ENCODE data around the gene PCDHGC4.

DNA sequence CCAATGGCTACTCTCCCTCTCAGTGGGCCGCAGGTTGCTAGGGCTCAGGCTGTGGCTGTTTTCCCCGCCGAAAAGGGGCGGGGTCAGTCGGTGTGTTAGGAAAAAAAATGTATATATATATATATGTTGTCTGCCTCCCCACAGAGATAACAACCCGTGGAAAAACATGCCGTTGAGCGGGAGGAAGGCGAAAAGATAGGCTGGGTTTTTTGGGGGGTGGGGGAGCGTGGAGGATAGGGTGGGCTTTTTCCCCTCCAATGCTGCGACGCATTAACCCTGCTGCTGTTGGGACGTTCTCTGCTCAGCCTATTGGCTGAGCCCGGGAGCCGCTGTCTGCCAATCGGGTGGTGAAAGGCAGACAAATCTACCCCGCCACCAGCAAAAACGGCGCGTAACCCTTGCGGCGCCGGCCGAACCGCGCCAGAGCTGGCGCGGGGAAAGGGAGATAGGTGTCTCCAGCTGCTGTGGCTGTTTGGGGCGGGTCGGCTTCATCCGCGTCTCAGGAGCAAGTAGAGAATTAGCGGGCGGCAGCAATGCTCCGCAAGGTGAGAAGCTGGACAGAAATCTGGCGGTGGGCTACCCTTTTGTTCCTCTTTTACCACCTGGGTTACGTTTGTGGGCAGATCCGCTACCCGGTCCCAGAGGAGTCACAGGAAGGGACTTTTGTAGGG lies at the start of gene PCDHGC4:
- no peak for TF ChIP-seq POLR2AphosphoS5 (IDR thresholded peaks at IDR 0.05)
- TF ChIP-seq, protein P1, sequence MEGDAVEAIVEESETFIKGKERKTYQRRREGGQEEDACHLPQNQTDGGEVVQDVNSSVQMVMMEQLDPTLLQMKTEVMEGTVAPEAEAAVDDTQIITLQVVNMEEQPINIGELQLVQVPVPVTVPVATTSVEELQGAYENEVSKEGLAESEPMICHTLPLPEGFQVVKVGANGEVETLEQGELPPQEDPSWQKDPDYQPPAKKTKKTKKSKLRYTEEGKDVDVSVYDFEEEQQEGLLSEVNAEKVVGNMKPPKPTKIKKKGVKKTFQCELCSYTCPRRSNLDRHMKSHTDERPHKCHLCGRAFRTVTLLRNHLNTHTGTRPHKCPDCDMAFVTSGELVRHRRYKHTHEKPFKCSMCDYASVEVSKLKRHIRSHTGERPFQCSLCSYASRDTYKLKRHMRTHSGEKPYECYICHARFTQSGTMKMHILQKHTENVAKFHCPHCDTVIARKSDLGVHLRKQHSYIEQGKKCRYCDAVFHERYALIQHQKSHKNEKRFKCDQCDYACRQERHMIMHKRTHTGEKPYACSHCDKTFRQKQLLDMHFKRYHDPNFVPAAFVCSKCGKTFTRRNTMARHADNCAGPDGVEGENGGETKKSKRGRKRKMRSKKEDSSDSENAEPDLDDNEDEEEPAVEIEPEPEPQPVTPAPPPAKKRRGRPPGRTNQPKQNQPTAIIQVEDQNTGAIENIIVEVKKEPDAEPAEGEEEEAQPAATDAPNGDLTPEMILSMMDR (IDR thresholded peaks at IDR 0.05), result no peak
